K562 treated with DMSO at 1 percent for 24 hours (cell line): ENCODE measurements around the gene RGS13. TPM values are rescaled to one million over a fixed set of nuclear protein-coding genes. Genes with fewer than 3 reads are reported as not detected.

ENCODE experiments used
- total RNA-seq: library from RNA; unstranded; fragments of 300-600 nt; gene quantifications from 2 replicates; pipeline ENCODE4 v1.2.3, GENCODE V29; 2022; ENCODE audit warnings: low read depth; ENCODE audit not compliant: insufficient read depth

The RGS13 gene, protein sequence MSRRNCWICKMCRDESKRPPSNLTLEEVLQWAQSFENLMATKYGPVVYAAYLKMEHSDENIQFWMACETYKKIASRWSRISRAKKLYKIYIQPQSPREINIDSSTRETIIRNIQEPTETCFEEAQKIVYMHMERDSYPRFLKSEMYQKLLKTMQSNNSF
- total RNA-seq, result not detected in 2 replicates

DNA sequence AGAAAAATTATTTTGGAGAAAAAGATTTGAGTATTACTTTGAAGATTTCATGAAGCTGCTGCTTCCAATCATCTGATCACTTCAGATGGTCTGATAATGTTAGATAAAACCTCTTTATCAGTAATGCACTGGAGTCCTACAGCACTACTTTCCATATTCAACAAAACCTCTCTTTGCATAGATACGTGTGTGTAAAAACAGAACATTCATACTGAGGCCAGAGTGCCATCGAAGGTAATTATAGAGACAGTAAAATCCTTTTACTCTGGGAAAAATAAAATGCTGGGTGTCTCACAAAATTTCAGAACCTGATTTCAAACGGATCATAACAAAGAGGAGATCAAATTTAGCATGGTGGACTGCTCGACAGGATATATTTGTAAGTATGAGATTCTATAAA, at the start of gene RGS13:
TSS of gene RGS13 (plus strand) at position 209 of the 400 bp plus-strand sequence. CDS start 8,188 bp downstream, outside the sequence.

Other genes starting within 250 kb of the RGS13 start
- not detected in 2 replicates for gene RGS1, start 60.4 kb upstream of the RGS13 start, total RNA-seq
- gene RGS2, start 172.9 kb downstream of the RGS13 start, total RNA-seq, result 3.6 and 5.2 TPM in 2 replicates